Fibroblast of mammary gland (primary cell): Measurements from ENCODE around the gene DUOX2.
"Not testable (repeated sequence)": the region's sequence is repeated elsewhere in the genome, so short reads cannot be mapped to it uniquely, and the experiment has no call there.

Experiments used
- DNase-seq: peaks from one replicate; pipeline ENCODE4 v3.0.0-alpha.2; 2010; ENCODE audit warnings: low read depth
- H3K4me3 ChIP-seq: 2 replicates; pipeline ENCODE4 v1.5.1; 2011; ENCODE audit warnings: low read depth, mild to moderate bottlenecking, low read length, moderate library complexity; ENCODE audit not compliant: control insufficient read depth
- TF ChIP-seq, protein P1 (sequence below): conservative IDR thresholded peaks from 2 replicates; pipeline ENCODE4 v1.5.1; 2011; ENCODE audit warnings: low read depth, low read length, inconsistent platforms; ENCODE audit not compliant: control insufficient read depth, insufficient read depth

DUOX2 gene

DNA sequence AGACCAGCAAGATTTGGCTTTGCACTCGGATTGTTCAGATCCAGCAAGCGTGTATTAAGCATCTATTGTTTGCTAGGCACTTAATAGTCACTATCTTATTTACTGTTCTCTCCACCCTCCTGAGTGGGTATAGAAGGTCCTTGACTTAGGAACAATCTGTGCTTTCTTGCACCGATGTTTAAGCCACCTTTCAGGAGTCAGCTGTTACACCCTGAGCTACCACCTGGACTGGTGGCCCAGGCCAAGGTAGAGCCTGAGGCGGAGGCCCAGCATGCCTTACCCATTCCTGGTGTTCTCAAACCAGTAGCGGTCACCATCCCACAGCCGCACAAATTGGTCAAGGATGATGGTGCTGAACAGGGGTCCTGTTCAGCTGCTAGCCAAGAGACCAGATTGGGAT lies 25.8 kb upstream of the DUOX2 start:
- TF ChIP-seq, protein P1, sequence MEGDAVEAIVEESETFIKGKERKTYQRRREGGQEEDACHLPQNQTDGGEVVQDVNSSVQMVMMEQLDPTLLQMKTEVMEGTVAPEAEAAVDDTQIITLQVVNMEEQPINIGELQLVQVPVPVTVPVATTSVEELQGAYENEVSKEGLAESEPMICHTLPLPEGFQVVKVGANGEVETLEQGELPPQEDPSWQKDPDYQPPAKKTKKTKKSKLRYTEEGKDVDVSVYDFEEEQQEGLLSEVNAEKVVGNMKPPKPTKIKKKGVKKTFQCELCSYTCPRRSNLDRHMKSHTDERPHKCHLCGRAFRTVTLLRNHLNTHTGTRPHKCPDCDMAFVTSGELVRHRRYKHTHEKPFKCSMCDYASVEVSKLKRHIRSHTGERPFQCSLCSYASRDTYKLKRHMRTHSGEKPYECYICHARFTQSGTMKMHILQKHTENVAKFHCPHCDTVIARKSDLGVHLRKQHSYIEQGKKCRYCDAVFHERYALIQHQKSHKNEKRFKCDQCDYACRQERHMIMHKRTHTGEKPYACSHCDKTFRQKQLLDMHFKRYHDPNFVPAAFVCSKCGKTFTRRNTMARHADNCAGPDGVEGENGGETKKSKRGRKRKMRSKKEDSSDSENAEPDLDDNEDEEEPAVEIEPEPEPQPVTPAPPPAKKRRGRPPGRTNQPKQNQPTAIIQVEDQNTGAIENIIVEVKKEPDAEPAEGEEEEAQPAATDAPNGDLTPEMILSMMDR: no peak
- H3K4me3 ChIP-seq: no peak overlapping the region
- no peak for DNase-seq

GRCh38 chr15:45138814-45139765 lies 25.1 kb upstream of the DUOX2 start:
- DNase-seq: no peak
- no peak overlapping the region for H3K4me3 ChIP-seq
- TF ChIP-seq, protein P1: no peak

DNA sequence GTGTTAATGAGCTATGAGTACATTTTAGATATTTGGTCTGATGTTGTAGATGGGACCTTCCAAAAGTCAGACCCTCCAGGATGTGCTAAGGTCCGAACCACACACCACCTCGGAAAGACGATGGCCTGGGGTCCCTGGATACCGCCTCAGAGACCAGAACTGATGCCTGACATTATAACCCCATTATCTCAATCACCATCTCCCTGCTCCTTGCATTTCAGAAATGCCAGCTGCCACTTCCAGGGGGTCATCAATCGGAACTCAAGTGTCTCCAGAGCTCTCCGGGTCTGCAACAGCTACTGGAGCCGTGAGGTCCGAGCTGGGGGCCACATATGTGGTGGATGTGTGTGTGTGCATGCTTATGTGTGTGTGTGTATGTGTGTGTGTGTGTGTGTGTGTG lies 23.7 kb upstream of the DUOX2 start:
- DNase-seq: no peak
- no peak overlapping the region for H3K4me3 ChIP-seq
- TF ChIP-seq, protein P1: no peak

- TF ChIP-seq, protein P1: no peak
- DNase-seq: no peak
- no peak overlapping the region for H3K4me3 ChIP-seq
These were observed 22.4 kb upstream of the DUOX2 start for GRCh38 chr15:45136378-45136764.

DNA sequence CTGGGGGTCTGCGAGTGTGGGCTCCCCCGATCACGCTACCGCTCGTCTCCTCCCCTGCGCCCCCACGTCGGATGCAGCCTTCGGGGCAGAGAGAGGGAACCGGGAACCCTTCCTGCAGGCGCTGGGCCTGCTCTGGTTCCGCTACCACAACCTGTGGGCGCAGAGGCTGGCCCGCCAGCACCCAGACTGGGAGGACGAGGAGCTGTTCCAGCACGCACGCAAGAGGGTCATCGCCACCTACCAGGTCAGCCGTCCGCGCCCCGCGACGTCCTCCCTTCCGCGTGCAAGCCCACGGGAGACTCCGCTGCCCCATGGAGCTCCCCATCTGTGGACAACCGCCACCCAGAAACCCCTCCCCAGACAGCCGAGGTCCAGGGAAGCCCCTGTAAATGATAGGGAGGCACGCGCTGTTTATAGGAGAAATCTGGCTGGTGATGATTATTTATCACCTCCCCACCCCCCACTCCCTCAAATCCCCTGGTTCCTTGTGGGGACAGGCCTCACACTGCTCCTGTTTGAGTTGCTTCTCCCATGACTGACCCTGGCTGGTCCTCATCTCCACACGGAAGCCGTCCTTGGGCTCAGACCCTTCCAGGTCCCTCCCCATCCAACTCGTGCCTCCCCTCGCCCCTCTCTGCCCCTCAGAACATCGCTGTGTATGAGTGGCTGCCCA lies 21.9 kb upstream of the DUOX2 start:
- not testable (repeated sequence) for DNase-seq, H3K4me3 ChIP-seq

DNA sequence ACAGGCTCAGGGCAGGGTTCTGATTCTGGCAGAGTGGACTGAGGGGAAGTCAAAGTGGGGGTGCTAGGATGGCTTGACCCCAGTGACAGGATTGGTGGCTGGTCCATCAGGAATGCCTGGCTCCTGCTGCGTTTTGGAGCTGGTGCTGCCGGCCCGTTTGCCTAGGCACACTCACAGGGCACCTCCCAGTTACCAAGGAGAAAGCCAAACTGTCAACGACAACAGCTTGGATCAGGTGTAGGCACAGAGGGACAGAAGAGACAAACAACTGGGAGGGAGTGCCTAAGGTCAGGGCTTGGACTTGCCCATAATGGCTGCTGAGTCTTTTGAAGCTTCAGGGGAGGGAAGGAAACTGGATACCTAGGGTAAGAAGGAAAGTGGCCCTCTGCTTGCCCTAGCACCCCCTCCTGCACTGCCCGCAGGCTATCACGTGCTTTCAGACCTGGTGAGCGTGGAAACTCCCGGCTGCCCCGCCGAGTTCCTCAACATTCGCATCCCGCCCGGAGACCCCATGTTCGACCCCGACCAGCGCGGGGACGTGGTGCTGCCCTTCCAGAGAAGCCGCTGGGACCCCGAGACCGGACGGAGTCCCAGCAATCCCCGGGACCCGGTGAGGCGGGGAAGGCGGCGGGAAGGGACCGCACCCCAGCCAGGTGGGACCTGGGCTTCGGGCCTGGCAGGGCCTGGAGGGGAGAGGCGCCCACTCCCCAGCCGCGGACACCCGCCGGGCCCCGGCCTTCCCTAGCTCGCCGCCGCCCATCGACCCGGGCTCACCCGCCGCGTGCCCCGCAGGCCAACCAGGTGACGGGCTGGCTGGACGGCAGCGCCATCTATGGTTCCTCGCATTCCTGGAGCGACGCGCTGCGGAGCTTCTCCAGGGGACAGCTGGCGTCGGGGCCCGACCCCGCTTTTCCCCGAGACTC lies 21.0 kb upstream of the DUOX2 start:
- TF ChIP-seq, protein P1: no peak
- no peak overlapping the region for H3K4me3 ChIP-seq
- no peak for DNase-seq
